Measurements from ENCODE around the gene HECW1. TPM values are rescaled to one million over a fixed set of nuclear protein-coding genes. Genes with fewer than 3 reads are reported as not detected.

Gene HECW1
- total and polyA plus RNA-seq, 5 experiments from 2014 or later = not detected

- ATAC-seq (no peak), DNase-seq (no peak)
- H3K4me1 Mint-ChIP-seq = peaks cover 0 to 2% (median under 1%) of the 10 kb centered on the region in 4 donors
- H3K27ac Mint-ChIP-seq = no peak overlapping the region
- H3K27me3 Mint-ChIP-seq = peaks cover 0 to 15% (median 2%) of the 10 kb centered on the region in 5 donors
- H3K4me3 Mint-ChIP-seq = no peak overlapping the region
- H3K9me3 Mint-ChIP-seq = no peaks in the 10 kb centered on the region
- POLR2A ChIA-PET = no interaction called here
- no peaks in the 10 kb centered on the region for H3K36me3 Mint-ChIP-seq
These were observed 326.5 kb downstream of the HECW1 start for GRCh38 chr7:43438897-43439479.

GRCh38 chr7:43439631-43440401 is 327.4 kb downstream of the HECW1 start:
- no peaks in the 10 kb centered on the region for H3K36me3 Mint-ChIP-seq
- ATAC-seq = peak; percentile 35 to 47
- peak in 8 of 10 donors; percentile 8 to 35 (median 22) for DNase-seq
- no peaks in the 10 kb centered on the region for H3K9me3 Mint-ChIP-seq
- H3K27me3 Mint-ChIP-seq = peaks cover 0 to 23% (median 8%) of the 10 kb centered on the region in 5 donors
- POLR2A ChIA-PET = no interaction called here
- no peak overlapping the region for H3K4me3 Mint-ChIP-seq
- peak overlapping the region in 3 of 10 donors; percentile 20 to 42 (median 32) for H3K27ac Mint-ChIP-seq
- peaks cover 0 to 2% (median under 1%) of the 10 kb centered on the region in 4 donors for H3K4me1 Mint-ChIP-seq

GRCh38 chr7:43441231-43442130 is 329.0 kb downstream of the HECW1 start:
- POLR2A ChIA-PET = no interaction called here
- DNase-seq = no peak
- peaks cover 0 to 23% (median 9%) of the 10 kb centered on the region in 5 donors for H3K27me3 Mint-ChIP-seq
- H3K9me3 Mint-ChIP-seq = no peaks in the 10 kb centered on the region
- H3K4me3 Mint-ChIP-seq = no peak overlapping the region
- no peak for ATAC-seq
- H3K4me1 Mint-ChIP-seq = peaks cover 0 to 2% (median under 1%) of the 10 kb centered on the region in 4 donors
- H3K27ac Mint-ChIP-seq = no peak overlapping the region
- no peaks in the 10 kb centered on the region for H3K36me3 Mint-ChIP-seq

DNA sequence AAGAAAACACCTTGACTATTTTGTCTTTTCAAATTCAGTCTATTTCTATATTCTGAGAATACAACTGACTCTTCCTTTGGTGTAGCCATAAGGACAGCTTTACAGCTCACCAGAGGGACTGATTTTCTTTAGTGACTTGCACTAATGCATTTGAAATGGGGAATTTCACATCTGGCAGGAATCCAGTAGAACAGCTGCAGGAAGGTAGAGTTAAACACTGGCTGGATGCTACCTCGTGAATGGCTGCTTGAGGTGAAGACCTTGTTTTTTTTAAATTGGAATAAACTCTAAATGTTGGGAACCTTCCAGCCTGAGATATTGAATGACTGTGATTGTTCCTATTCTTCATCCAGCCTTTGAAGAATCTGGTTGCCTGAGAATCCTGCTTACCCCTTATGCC is 330.9 kb downstream of the HECW1 start:
- POLR2A ChIA-PET = no interaction called here
- no peaks in the 10 kb centered on the region for H3K9me3 Mint-ChIP-seq
- DNase-seq = no peak
- peaks cover 0 to 23% (median 9%) of the 10 kb centered on the region in 5 donors for H3K27me3 Mint-ChIP-seq
- H3K27ac Mint-ChIP-seq = no peak overlapping the region
- no peak overlapping the region for H3K4me3 Mint-ChIP-seq
- no peaks in the 10 kb centered on the region for H3K4me1 Mint-ChIP-seq
- H3K36me3 Mint-ChIP-seq = no peaks in the 10 kb centered on the region
- no peak for ATAC-seq

DNA sequence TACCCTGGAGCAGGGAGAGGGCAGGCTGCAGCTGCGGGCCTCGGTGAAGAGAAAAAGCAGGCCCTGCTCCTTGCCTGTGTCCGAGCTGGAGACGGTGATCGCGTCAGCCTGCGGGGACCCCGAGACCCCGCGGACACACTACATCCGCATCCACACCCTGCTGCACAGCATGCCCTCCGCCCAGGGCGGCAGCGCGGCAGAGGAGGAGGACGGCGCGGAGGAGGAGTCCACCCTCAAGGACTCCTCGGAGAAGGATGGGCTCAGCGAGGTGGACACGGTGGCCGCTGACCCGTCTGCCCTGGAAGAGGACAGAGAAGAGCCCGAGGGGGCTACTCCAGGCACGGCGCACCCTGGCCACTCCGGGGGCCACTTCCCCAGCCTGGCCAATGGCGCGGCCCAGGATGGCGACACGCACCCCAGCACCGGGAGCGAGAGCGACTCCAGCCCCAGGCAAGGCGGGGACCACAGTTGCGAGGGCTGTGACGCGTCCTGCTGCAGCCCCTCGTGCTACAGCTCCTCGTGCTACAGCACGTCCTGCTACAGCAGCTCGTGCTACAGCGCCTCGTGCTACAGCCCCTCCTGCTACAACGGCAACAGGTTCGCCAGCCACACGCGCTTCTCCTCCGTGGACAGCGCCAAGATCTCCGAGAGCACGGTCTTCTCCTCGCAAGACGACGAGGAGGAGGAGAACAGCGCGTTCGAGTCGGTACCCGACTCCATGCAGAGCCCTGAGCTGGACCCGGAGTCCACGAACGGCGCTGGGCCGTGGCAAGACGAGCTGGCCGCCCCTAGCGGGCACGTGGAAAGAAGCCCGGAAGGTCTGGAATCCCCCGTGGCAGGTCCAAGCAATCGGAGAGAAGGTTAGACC is 332.5 kb downstream of the HECW1 start:
- POLR2A ChIA-PET = no interaction called here
- Mint-ChIP-seq H3K27ac (no peak overlapping the region), H3K36me3 (no peaks in the 10 kb centered on the region), H3K9me3 (no peaks in the 10 kb centered on the region), H3K27me3 (peaks cover 0 to 20% (median 9%) of the 10 kb centered on the region in 5 donors), H3K4me3 (no peak overlapping the region), H3K4me1 (no peaks in the 10 kb centered on the region)
- no peak for DNase-seq
- no peak for ATAC-seq

- Mint-ChIP-seq H3K4me1 (no peaks in the 10 kb centered on the region), H3K27ac (no peak overlapping the region), H3K27me3 (peaks cover 0 to 3% (median 1%) of the 10 kb centered on the region in 5 donors), H3K4me3 (no peak overlapping the region), H3K36me3 (no peaks in the 10 kb centered on the region), H3K9me3 (no peaks in the 10 kb centered on the region)
- DNase-seq (no peak), ATAC-seq (no peak)
- POLR2A ChIA-PET = no interaction called here
These were observed 337.1 kb downstream of the HECW1 start for GRCh38 chr7:43449577-43449976.

- peaks cover 0 to 1% (median 0%) of the 10 kb centered on the region in 5 donors for H3K27me3 Mint-ChIP-seq
- POLR2A ChIA-PET = no interaction called here
These were observed 338.4 kb downstream of the HECW1 start for GRCh38 chr7:43450894-43451293.

DNA sequence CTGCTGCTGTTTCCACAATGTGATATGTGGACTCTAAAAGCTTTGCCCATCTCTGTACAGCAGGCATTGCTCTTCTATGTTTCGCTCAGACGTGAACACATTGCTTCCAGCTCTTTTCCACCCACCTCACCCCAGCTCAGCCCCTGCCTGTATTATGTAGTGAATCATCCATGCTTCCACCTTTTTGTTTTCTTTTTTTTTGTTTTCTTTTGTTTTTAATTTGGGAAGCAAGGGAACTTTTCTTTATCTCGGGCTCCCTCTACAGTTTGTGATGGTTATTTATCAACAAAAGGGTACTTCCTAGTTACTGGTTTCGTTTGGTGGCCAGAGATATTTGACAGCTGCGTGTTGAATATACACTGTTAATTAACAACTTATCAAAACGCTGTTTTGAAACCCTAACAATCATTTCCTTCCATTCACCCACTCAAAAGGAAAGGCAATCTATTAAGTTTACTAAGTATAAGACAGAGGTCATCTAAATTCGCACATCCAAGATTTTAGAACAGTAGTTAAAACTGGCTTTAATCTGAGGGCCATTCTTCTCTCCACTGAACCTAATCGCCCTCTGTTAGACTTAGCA is 342.6 kb downstream of the HECW1 start:
- POLR2A ChIA-PET = no interaction called here
- DNase-seq = peak in 1 of 10 donors; percentile 5

More at GRCh38 chr7:43450894-43451293, 338.4 kb downstream of the HECW1 start:
- Mint-ChIP-seq H3K4me1 (peaks cover 0 to 5% (median 1%) of the 10 kb centered on the region in 4 donors), H3K36me3 (no peaks in the 10 kb centered on the region), H3K4me3 (no peak overlapping the region), H3K9me3 (no peaks in the 10 kb centered on the region), H3K27ac (no peak overlapping the region)
- ATAC-seq = no peak
- no peak for DNase-seq

GRCh38 chr7:43456200-43456599 is 343.8 kb downstream of the HECW1 start:
- Mint-ChIP-seq H3K4me1 (peaks cover 0 to 5% (median 1%) of the 10 kb centered on the region in 4 donors), H3K27me3 (peaks cover 0 to 3% (median 1%) of the 10 kb centered on the region in 5 donors), H3K36me3 (no peaks in the 10 kb centered on the region), H3K4me3 (no peak overlapping the region), H3K27ac (no peak overlapping the region), H3K9me3 (no peaks in the 10 kb centered on the region)
- POLR2A ChIA-PET = no interaction called here
- ATAC-seq (no peak), DNase-seq (no peak)

More for the DNA sequence above, 342.6 kb downstream of the HECW1 start:
- peaks cover 0 to 5% (median 1%) of the 10 kb centered on the region in 4 donors for H3K4me1 Mint-ChIP-seq
- H3K9me3 Mint-ChIP-seq = no peaks in the 10 kb centered on the region
- no peaks in the 10 kb centered on the region for H3K36me3 Mint-ChIP-seq
- peaks cover 0 to 3% (median 1%) of the 10 kb centered on the region in 5 donors for H3K27me3 Mint-ChIP-seq
- H3K4me3 Mint-ChIP-seq = no peak overlapping the region
- ATAC-seq = no peak
- H3K27ac Mint-ChIP-seq = peak overlapping the region in 2 of 10 donors; percentile 31 to 63

GRCh38 chr7:43458330-43459018 is 346.0 kb downstream of the HECW1 start:
- no peak for ATAC-seq
- Mint-ChIP-seq H3K36me3 (no peaks in the 10 kb centered on the region), H3K4me1 (peaks cover 0 to 5% (median 1%) of the 10 kb centered on the region in 4 donors), H3K27me3 (peaks cover 3 to 14% (median 6%) of the 10 kb centered on the region in 5 donors), H3K9me3 (no peaks in the 10 kb centered on the region), H3K4me3 (no peak overlapping the region), H3K27ac (no peak overlapping the region)
- no peak for DNase-seq
- POLR2A ChIA-PET = no interaction called here

- peaks cover 4 to 18% (median 6%) of the 10 kb centered on the region in 5 donors for H3K27me3 Mint-ChIP-seq
- DNase-seq (no peak), ATAC-seq (no peak)
- no peak overlapping the region for H3K4me3 Mint-ChIP-seq
- no peaks in the 10 kb centered on the region for H3K36me3 Mint-ChIP-seq
- H3K9me3 Mint-ChIP-seq = no peaks in the 10 kb centered on the region
- H3K27ac Mint-ChIP-seq = no peak overlapping the region
- POLR2A ChIA-PET = no interaction called here
- peaks cover 0 to 5% (median 1%) of the 10 kb centered on the region in 4 donors for H3K4me1 Mint-ChIP-seq
These were observed 346.5 kb downstream of the HECW1 start for GRCh38 chr7:43459019-43459337.
